H1 (cell line): Measurements from ENCODE around the gene MUC4. TPM values are rescaled to one million over a fixed set of nuclear protein-coding genes. Genes with fewer than 3 reads are reported as not detected.

ENCODE experiments used
- CTCF ChIA-PET: fragments of 300-600 bp; sonication (Branson Sonifier 250); formaldehyde crosslinking; loops from one replicate; lab custom pipeline; 2021; ENCODE audit not compliant: partially characterized antibody; lab: Charles Lee
- POLR2A ChIA-PET: fragments of 300-600 bp; sonication (Branson Sonifier 250); formaldehyde crosslinking; loops from one replicate; lab custom pipeline; 2021; ENCODE audit warnings: inconsistent platforms; ENCODE audit not compliant: partially characterized antibody; lab: Charles Lee
- DNase-seq, 2 experiments: peaks; one replicate each; pipeline versions ENCODE4 v3.0.0 to v3.0.0-alpha.2; 2010 to 2022; ENCODE audit warnings: low spot score in 2 of 2, low read depth in 1 of 2, mixed read lengths in 1 of 2
- FAIRE-seq: peaks from 2 replicates; lab custom pipeline; 2011; peaks lifted over from hg19 to GRCh38; lab: Jason Lieb, UNC
- H2AFZ ChIP-seq: 2 replicates; pipeline ENCODE4 v1.8.1; 2012; ENCODE audit warnings: low read length, inconsistent platforms
- H2AK5ac ChIP-seq: 2 replicates; pipeline ENCODE4 v1.6.1; 2013; ENCODE audit warnings: low read depth, low read length
- H2BK120ac ChIP-seq: replicated peaks from 2 replicates; pipeline ENCODE3; 2013; ENCODE audit warnings: low read depth, low read length, inconsistent platforms
- H2BK12ac ChIP-seq: 2 replicates; pipeline ENCODE4 v1.6.1; 2013; ENCODE audit warnings: low read depth, low read length
- H2BK15ac ChIP-seq: 2 replicates; pipeline ENCODE4 v1.6.1; 2013; ENCODE audit warnings: low read length
- H2BK20ac ChIP-seq: 2 replicates; pipeline ENCODE4 v1.6.1; 2013; ENCODE audit warnings: low read length
- H2BK5ac ChIP-seq: 2 replicates; pipeline ENCODE4 v1.6.1; 2013; ENCODE audit warnings: low read depth, low read length
- H3K14ac ChIP-seq: 2 replicates; pipeline ENCODE4 v1.6.1; 2013; ENCODE audit warnings: inconsistent platforms; ENCODE audit not compliant: insufficient read length
- H3K18ac ChIP-seq: 2 replicates; pipeline ENCODE4 v1.6.1; 2013; ENCODE audit warnings: low read length; ENCODE audit errors: extremely low read depth
- H3K23ac ChIP-seq: 2 replicates; pipeline ENCODE4 v1.6.1; 2013; ENCODE audit warnings: inconsistent platforms; ENCODE audit not compliant: insufficient read length
- H3K23me2 ChIP-seq: 2 replicates; pipeline ENCODE4 v1.6.1; 2013; ENCODE audit warnings: low read depth, low read length
- H3K27ac ChIP-seq: 2 replicates; pipeline ENCODE4 v1.6.1; 2011; ENCODE audit warnings: low read depth, low read length, inconsistent platforms
- H3K27me3 ChIP-seq, 4 experiments: replicated peaks in 1 of 4; 1 replicate in 1 of 4; 2 replicates in 3 of 4; pipeline versions ENCODE4 v1.6.1 to v1.8.1; 2011 to 2013; ENCODE audit warnings: low read length in 3 of 4, mild to moderate bottlenecking in 3 of 4, inconsistent platforms in 2 of 4, mixed read lengths in 2 of 4, moderate library complexity in 1 of 4; ENCODE audit not compliant: control insufficient read depth in 3 of 4, insufficient read depth in 3 of 4; ENCODE audit errors: extremely low read depth in 1 of 4
- H3K36me3 ChIP-seq, 4 experiments: 2 replicates each; pipeline versions ENCODE4 v1.6.1 to v1.8.1; 2011 to 2013; ENCODE audit warnings: mild to moderate bottlenecking in 4 of 4, low read length in 3 of 4, moderate library complexity in 2 of 4, control low read depth in 1 of 4, inconsistent platforms in 1 of 4; ENCODE audit not compliant: insufficient read depth in 4 of 4, control insufficient read depth in 2 of 4
- H3K4ac ChIP-seq: replicated peaks from 2 replicates; pipeline ENCODE3; 2013; ENCODE audit warnings: low read length, low read depth, mixed read lengths, inconsistent platforms; ENCODE audit not compliant: insufficient read length
- H3K4me1 ChIP-seq, 4 experiments: replicated peaks in 1 of 4; 1 replicate in 1 of 4; 2 replicates in 3 of 4; pipeline versions ENCODE4 v1.6.1 to v1.8.1; 2011 to 2013; ENCODE audit warnings: low read length in 3 of 4, inconsistent platforms in 2 of 4, mixed read lengths in 1 of 4; ENCODE audit not compliant: insufficient read depth in 4 of 4, control insufficient read depth in 3 of 4
- H3K4me2 ChIP-seq, 2 experiments: 2 replicates each; pipeline versions ENCODE4 v1.6.1 to v1.8.1; 2011 to 2013; ENCODE audit warnings: low read depth in 2 of 2, low read length in 2 of 2, control low read depth in 1 of 2, inconsistent platforms in 1 of 2, mild to moderate bottlenecking in 1 of 2; ENCODE audit not compliant: insufficient read depth in 1 of 2
- H3K4me3 ChIP-seq, 4 experiments: fragments of 200-600, 300-600 bp in 1 of 4; sonication (generic), shearing (Covaris generic), sonication (Bioruptor Twin) in 1 of 4; 2 replicates each; pipeline versions ENCODE4 v1.5.1 to v1.8.1; 2011 to 2016; ENCODE audit warnings: low read length in 4 of 4, low read depth in 3 of 4, control low read depth in 2 of 4, inconsistent platforms in 2 of 4, mild to moderate bottlenecking in 2 of 4, mixed read lengths in 1 of 4, moderate library complexity in 1 of 4; ENCODE audit not compliant: insufficient read depth in 2 of 4; ENCODE audit errors: extremely low read depth in 1 of 4
- H3K56ac ChIP-seq: replicated peaks from 2 replicates; pipeline ENCODE3; 2013; ENCODE audit warnings: low read depth, mild to moderate bottlenecking, mixed read lengths, low read length, inconsistent platforms; ENCODE audit not compliant: insufficient read length
- H3K79me1 ChIP-seq: 2 replicates; pipeline ENCODE4 v1.6.1; 2013; ENCODE audit warnings: low read depth, low read length, control low read depth
- H3K79me2 ChIP-seq, 2 experiments: 2 replicates each; pipeline versions ENCODE4 v1.6.1 to v1.8.1; 2012 to 2013; ENCODE audit warnings: low read length in 2 of 2, mild to moderate bottlenecking in 2 of 2, inconsistent platforms in 1 of 2; ENCODE audit not compliant: insufficient read depth in 2 of 2, control insufficient read depth in 1 of 2
- H3K9ac ChIP-seq, 4 experiments: replicated peaks in 1 of 4; 1 replicate in 1 of 4; 2 replicates in 3 of 4; pipeline versions ENCODE4 v1.6.1 to v1.8.1; 2011 to 2013; ENCODE audit warnings: low read depth in 3 of 4, low read length in 3 of 4, control low read depth in 2 of 4, mild to moderate bottlenecking in 2 of 4, moderate library complexity in 2 of 4, inconsistent platforms in 1 of 4; ENCODE audit errors: extremely low read depth in 1 of 4
- H3K9me3 ChIP-seq, 2 experiments: 2 replicates each; pipeline versions ENCODE4 v1.6.1 to v1.8.1; 2012 to 2013; ENCODE audit warnings: mild to moderate bottlenecking in 2 of 2, moderate library complexity in 2 of 2, control low read depth in 1 of 2, inconsistent platforms in 1 of 2, low read depth in 1 of 2, low read length in 1 of 2, mixed read lengths in 1 of 2; ENCODE audit not compliant: insufficient read depth in 2 of 2
- H4K20me1 ChIP-seq, 2 experiments: replicated peaks in 1 of 2; 2 replicates each; pipeline versions ENCODE3 to v1.8.1; 2011 to 2013; ENCODE audit warnings: inconsistent platforms in 2 of 2, low read length in 2 of 2, mild to moderate bottlenecking in 1 of 2; ENCODE audit not compliant: insufficient read depth in 2 of 2, control insufficient read depth in 1 of 2
- H4K5ac ChIP-seq: 2 replicates; pipeline ENCODE4 v1.6.1; 2013; ENCODE audit warnings: low read length, low read depth, mixed read lengths, inconsistent platforms; ENCODE audit not compliant: insufficient read length
- H4K8ac ChIP-seq: 2 replicates; pipeline ENCODE4 v1.8.0; 2013; ENCODE audit warnings: mild to moderate bottlenecking, moderate library complexity, low read length, inconsistent platforms; ENCODE audit not compliant: insufficient read depth; ENCODE audit errors: extremely low read depth
- H4K91ac ChIP-seq: replicated peaks from 2 replicates; pipeline ENCODE3; 2013; ENCODE audit warnings: low read length, mixed read lengths, inconsistent platforms; ENCODE audit not compliant: insufficient read length
- CBX5 ChIP-seq: fragments of 300-800, 300-1000 bp; sonication (generic); IDR thresholded peaks from 2 replicates; pipeline ENCODE4 v1.7.1; 2016; ENCODE audit warnings: antibody characterized with exemption, low read length, low read depth
- CHD2 ChIP-seq: IDR thresholded peaks from 2 replicates; pipeline ENCODE4 v1.6.1; 2012; ENCODE audit warnings: low read length, improper control_type of control experiment
- EP300 ChIP-seq, 2 experiments: IDR thresholded peaks; 1 replicate in 1 of 2; 2 replicates in 1 of 2; pipeline ENCODE4 v1.6.1; 2011 to 2012; ENCODE audit warnings: low read depth in 2 of 2, low read length in 2 of 2, mild to moderate bottlenecking in 2 of 2, borderline replicate concordance in 1 of 2, inconsistent platforms in 1 of 2, moderate library complexity in 1 of 2
- HDAC2 ChIP-seq, 2 experiments: fragments of 300-600 bp in 1 of 2; sonication (generic) in 1 of 2; IDR thresholded peaks; 2 replicates each; pipeline ENCODE4 v1.6.1; 2011 to 2012; ENCODE audit warnings: low read depth in 2 of 2, low read length in 2 of 2, mild to moderate bottlenecking in 2 of 2, moderate library complexity in 2 of 2, borderline replicate concordance in 1 of 2, inconsistent platforms in 1 of 2
- JUN ChIP-seq: IDR thresholded peaks from 2 replicates; pipeline ENCODE4 v1.6.1; 2011; ENCODE audit warnings: low read depth, mild to moderate bottlenecking, improper control_type of control experiment, low read length
- NRF1 ChIP-seq: IDR thresholded peaks from 2 replicates; pipeline ENCODE4 v1.6.1; 2011; ENCODE audit warnings: mild to moderate bottlenecking, low read depth, low read length, improper control_type of control experiment
- SIRT6 ChIP-seq: IDR thresholded peaks from one replicate; pipeline ENCODE4 v1.7.1; 2012; ENCODE audit warnings: low read length, inconsistent platforms
- SP2 ChIP-seq: IDR thresholded peaks from 2 replicates; pipeline ENCODE4 v1.6.1; 2012; ENCODE audit warnings: mild to moderate bottlenecking, low read length, inconsistent platforms
- TEAD4 ChIP-seq: IDR thresholded peaks from 2 replicates; pipeline ENCODE4 v1.6.1; 2012; ENCODE audit warnings: low read depth, low read length, inconsistent platforms, mixed read lengths
- WGBS, 2 experiments: shearing (Covaris generic) in 1 of 2; methylation state at CpG; one replicate each; pipeline versions ENCODE4 v1.1.6 to v1.1.7; 2013 to 2015; ENCODE audit warnings: low lambda C conversion rate in 2 of 2, mixed read lengths in 2 of 2, inconsistent platforms in 1 of 2, low coverage in 1 of 2, missing lambda C conversion rate in 1 of 2; ENCODE audit not compliant: insufficient replicate concordance in 2 of 2, insufficient coverage in 1 of 2, insufficient read length in 1 of 2; ENCODE audit errors: extremely low coverage in 1 of 2, missing lambda C conversion rate in 1 of 2; 5-methylcytosine and 5-hydroxymethylcytosine counted together
- polyA plus RNA-seq, 7 experiments: library from polyadenylated mRNA; depleted of rRNA in 3 of 7; stranded (reverse) in 5 of 7; unstranded in 2 of 7; fragments of >200 nt in 5 of 7; fragments of 200-250 nt in 2 of 7; gene quantifications; 1 replicate in 5 of 7; 2 replicates in 1 of 7; 4 replicates in 1 of 7; pipeline versions ENCODE4 v1.2.1 to v1.2.3, GENCODE V29; 2011 to 2013; ENCODE audit warnings: missing spikeins in 2 of 7, mixed read lengths in 2 of 7
- total RNA-seq: library from RNA; stranded (reverse); fragmentation: NEBNext Ultra II Directional; extraction: Animal tissue kit (Norgen Biotek cat#: 25700); gene quantifications from 2 replicates; pipeline ENCODE4 v1.2.1, GENCODE V29; 2021
- TF ChIP-seq, protein P1 (sequence below): IDR thresholded peaks from 2 replicates; pipeline ENCODE4 v1.6.1; 2011; ENCODE audit warnings: low read length, improper control_type of control experiment
- TF ChIP-seq, protein P2 (sequence below): IDR thresholded peaks from 2 replicates; pipeline ENCODE4 v1.6.1; 2011; ENCODE audit warnings: low read depth, mild to moderate bottlenecking, low read length; ENCODE audit not compliant: insufficient read depth

MUC4 gene
- total and polyA plus RNA-seq, 2 of the 8 experiments (the other 6 are each of a cell fraction or from before 2014, with no cell fraction given), result 0.89 to 2.0 TPM

DNA sequence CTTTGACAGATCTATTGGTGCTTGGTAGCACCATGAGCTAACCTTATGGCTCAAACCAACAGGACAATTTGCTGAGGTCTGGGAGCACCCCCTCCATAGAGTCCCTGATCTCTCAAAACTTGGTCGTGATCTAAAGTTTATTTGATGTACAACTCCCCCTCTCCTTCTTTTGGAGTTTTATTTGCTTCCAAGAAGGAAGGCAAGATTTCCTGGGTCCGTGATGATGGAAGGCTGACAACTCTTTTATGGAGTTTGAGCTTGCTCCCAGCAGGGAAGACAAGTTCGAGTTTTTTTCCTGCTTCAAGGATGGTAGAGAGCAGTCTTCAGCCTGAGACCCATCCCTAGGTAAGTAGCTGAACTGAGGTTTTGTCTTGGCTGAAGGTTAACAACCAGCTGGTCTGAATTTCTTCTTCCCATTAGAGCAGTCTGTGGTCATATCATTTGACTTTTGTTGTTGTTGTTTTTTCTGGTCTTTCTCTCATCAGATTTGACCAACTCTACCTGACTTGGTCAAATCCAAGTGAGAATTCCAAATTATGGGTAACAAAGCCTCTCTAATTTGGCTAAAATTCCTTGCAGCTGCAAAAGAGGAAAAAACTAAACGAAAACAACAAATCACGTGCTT lies 93.8 kb downstream of the MUC4 start:
- DNase-seq (no peak), FAIRE-seq (no peak)
- ChIA-PET CTCF (interaction anchor here (1.3 to 1.9 kb wide), 3 partner anchors 10 to 179 kb away, joined by 3 to 6 read pairs (median 5); no protein-coding TSS in a partner anchor), POLR2A (interaction anchor here (1.0 to 2.0 kb wide), 4 partner anchors 8 to 24 kb away, joined by 3 to 4 read pairs (median 3); no protein-coding TSS in a partner anchor)
- Histone ChIP-seq H2AK5ac (no peak overlapping the region), H3K4me1 (peaks cover 0 to 7% (median 3%) of the 10 kb centered on the region in 4 experiments; a peak in 5 of 7 replicates), H2BK20ac (no peak overlapping the region), H2BK12ac (no peak overlapping the region), H4K5ac (no peak overlapping the region), H3K18ac (no peak overlapping the region), H3K36me3 (no peaks in the 10 kb centered on the region), H4K91ac (no peak overlapping the region), H2BK15ac (no peak overlapping the region), H3K4me2 (no peak overlapping the region), H3K4me3 (no peak overlapping the region), H4K20me1 (no peaks in the 10 kb centered on the region), H3K79me1 (no peaks in the 10 kb centered on the region), H2BK120ac (no peak overlapping the region), H3K56ac (no peak overlapping the region), H3K23ac (no peak overlapping the region), H4K8ac (no peak overlapping the region), H2BK5ac (no peak overlapping the region), H3K27me3 (no peaks in the 10 kb centered on the region; a peak in 1 of 7 replicates), H3K79me2 (no peaks in the 10 kb centered on the region), H3K23me2 (no peaks in the 10 kb centered on the region; the same call in 1 of the 2 replicates), H3K14ac (no peak overlapping the region), H3K9ac (no peak overlapping the region), H3K4ac (no peak overlapping the region), H2AFZ (no peak overlapping the region), H3K27ac (no peak overlapping the region), H3K9me3 (no peaks in the 10 kb centered on the region)
- WGBS, 2 experiments, result 82% methylated on average over 5 of the region's 5 CpGs; no CpG with 5 or more reads in 1 of the 2 experiments
- TF ChIP-seq SP2 (no peak), CBX5 (no peak), SIRT6 (no peak), HDAC2 (IDR thresholded peaks at IDR 0.05; ENCODE audit: borderline replicate concordance in 1 of 2, low read depth in 2 of 2, low read length in 2 of 2) (no peak), JUN (no peak), CHD2 (no peak), EP300 (IDR thresholded peaks at IDR 0.05; ENCODE audit: borderline replicate concordance in 1 of 2, low read depth in 2 of 2, low read length in 2 of 2) (no peak), NRF1 (no peak), TEAD4 (no peak)
- TF ChIP-seq, protein P1, sequence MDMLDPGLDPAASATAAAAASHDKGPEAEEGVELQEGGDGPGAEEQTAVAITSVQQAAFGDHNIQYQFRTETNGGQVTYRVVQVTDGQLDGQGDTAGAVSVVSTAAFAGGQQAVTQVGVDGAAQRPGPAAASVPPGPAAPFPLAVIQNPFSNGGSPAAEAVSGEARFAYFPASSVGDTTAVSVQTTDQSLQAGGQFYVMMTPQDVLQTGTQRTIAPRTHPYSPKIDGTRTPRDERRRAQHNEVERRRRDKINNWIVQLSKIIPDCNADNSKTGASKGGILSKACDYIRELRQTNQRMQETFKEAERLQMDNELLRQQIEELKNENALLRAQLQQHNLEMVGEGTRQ, result no peak
- TF ChIP-seq, protein P2, sequence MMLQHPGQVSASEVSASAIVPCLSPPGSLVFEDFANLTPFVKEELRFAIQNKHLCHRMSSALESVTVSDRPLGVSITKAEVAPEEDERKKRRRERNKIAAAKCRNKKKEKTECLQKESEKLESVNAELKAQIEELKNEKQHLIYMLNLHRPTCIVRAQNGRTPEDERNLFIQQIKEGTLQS, result no peak
